NB4 (cell line): Measurements from ENCODE around the gene DPP10.
"Not testable (repeated sequence)": the region's sequence is repeated elsewhere in the genome, so short reads cannot be mapped to it uniquely, and the experiment has no call there.

Source experiments
- DNase-seq: peaks from one replicate; pipeline ENCODE4 v3.0.0; 2010; ENCODE audit warnings: low read depth
- H3K4me3 ChIP-seq: one replicate; pipeline ENCODE4 v1.5.1; 2011; ENCODE audit warnings: mild to moderate bottlenecking, low read depth, low read length, moderate library complexity
- CTCF ChIP-seq: IDR thresholded peaks from one replicate; pipeline ENCODE4 v1.5.1; 2012; ENCODE audit warnings: low read depth, low read length
- MAX ChIP-seq: IDR thresholded peaks from 2 replicates; pipeline ENCODE4 v1.6.1; 2011; ENCODE audit warnings: low read depth, low read length
- MYC ChIP-seq: IDR thresholded peaks from 2 replicates; pipeline ENCODE4 v1.6.1; 2011; ENCODE audit warnings: low read depth, low read length
- POLR2A ChIP-seq: IDR thresholded peaks from 2 replicates; pipeline ENCODE4 v1.6.1; 2011; ENCODE audit warnings: mild to moderate bottlenecking; ENCODE audit not compliant: insufficient read length; ENCODE audit errors: extremely low read depth

DPP10 gene

GRCh38 chr2:115071534-115071933 is 629.1 kb downstream of the DPP10 start:
- no peak for DNase-seq
- TF ChIP-seq CTCF = no peak
- TF ChIP-seq MYC = no peak
- no peak for TF ChIP-seq POLR2A
- no peak for TF ChIP-seq MAX
- H3K4me3 ChIP-seq = no peak overlapping the region

GRCh38 chr2:115075800-115076199 is 633.4 kb downstream of the DPP10 start:
- no peak overlapping the region for H3K4me3 ChIP-seq
- no peak for DNase-seq
- no peak for TF ChIP-seq CTCF
- no peak for TF ChIP-seq POLR2A
- TF ChIP-seq MAX = no peak
- no peak for TF ChIP-seq MYC

GRCh38 chr2:115077626-115078025 is 635.2 kb downstream of the DPP10 start:
- DNase-seq = no peak

GRCh38 chr2:115083225-115083624 is 640.8 kb downstream of the DPP10 start:
- TF ChIP-seq POLR2A (no peak), CTCF (peak; percentile 6)

More at GRCh38 chr2:115077626-115078025, 635.2 kb downstream of the DPP10 start:
- TF ChIP-seq MAX = no peak
- TF ChIP-seq CTCF = no peak
- TF ChIP-seq POLR2A = no peak
- no peak for TF ChIP-seq MYC
- no peak overlapping the region for H3K4me3 ChIP-seq

GRCh38 chr2:115083711-115084110 is 641.3 kb downstream of the DPP10 start:
- no peak for DNase-seq
- TF ChIP-seq MYC = no peak
- no peak for TF ChIP-seq POLR2A
- no peak for TF ChIP-seq CTCF
- TF ChIP-seq MAX = no peak
- H3K4me3 ChIP-seq = no peak overlapping the region

More at GRCh38 chr2:115083225-115083624, 640.8 kb downstream of the DPP10 start:
- peak; percentile 11 for DNase-seq
- H3K4me3 ChIP-seq = no peak overlapping the region

- no peak for DNase-seq
- no peak overlapping the region for H3K4me3 ChIP-seq
- TF ChIP-seq CTCF = no peak
- TF ChIP-seq MYC = no peak
- TF ChIP-seq MAX = no peak
Observed at GRCh38 chr2:115084446-115084845, 642.0 kb downstream of the DPP10 start.

GRCh38 chr2:115086051-115086620 is 643.7 kb downstream of the DPP10 start:
- DNase-seq, H3K4me3 ChIP-seq: not testable (repeated sequence)
